PFSK-1 (cell line): ENCODE results near the gene PTPRJ.

ENCODE experiments used
- FOXP2 ChIP-seq: optimal IDR thresholded peaks from 2 replicates; pipeline ENCODE3; 2011; ENCODE audit warnings: borderline replicate concordance, control low read depth, inconsistent platforms; ENCODE audit not compliant: insufficient read depth; ENCODE audit errors: extremely low read length, extremely low read depth
- POLR2AphosphoS5 ChIP-seq: IDR thresholded peaks from 2 replicates; pipeline ENCODE4 v1.6.1; 2012; ENCODE audit warnings: low read depth, mild to moderate bottlenecking, control low read depth, low read length, moderate library complexity
- SIN3A ChIP-seq: IDR thresholded peaks from 2 replicates; pipeline ENCODE4 v1.6.1; 2012; ENCODE audit warnings: mild to moderate bottlenecking, low read length, moderate library complexity, borderline replicate concordance; ENCODE audit not compliant: insufficient read depth
- TAF1 ChIP-seq: IDR thresholded peaks from 2 replicates; pipeline ENCODE4 v1.6.1; 2012; ENCODE audit warnings: low read length, control low read depth, borderline replicate concordance; ENCODE audit not compliant: insufficient read depth
- TF ChIP-seq, protein P1 (sequence below), 2 experiments: IDR thresholded peaks; 2 replicates each; pipeline versions ENCODE4 v1.6.1 to v1.8.0; 2011 to 2012; ENCODE audit warnings: low read depth in 2 of 2, low read length in 2 of 2, control low read depth in 1 of 2, inconsistent platforms in 1 of 2, mild to moderate bottlenecking in 1 of 2, moderate library complexity in 1 of 2; ENCODE audit not compliant: insufficient read depth in 1 of 2

DNA sequence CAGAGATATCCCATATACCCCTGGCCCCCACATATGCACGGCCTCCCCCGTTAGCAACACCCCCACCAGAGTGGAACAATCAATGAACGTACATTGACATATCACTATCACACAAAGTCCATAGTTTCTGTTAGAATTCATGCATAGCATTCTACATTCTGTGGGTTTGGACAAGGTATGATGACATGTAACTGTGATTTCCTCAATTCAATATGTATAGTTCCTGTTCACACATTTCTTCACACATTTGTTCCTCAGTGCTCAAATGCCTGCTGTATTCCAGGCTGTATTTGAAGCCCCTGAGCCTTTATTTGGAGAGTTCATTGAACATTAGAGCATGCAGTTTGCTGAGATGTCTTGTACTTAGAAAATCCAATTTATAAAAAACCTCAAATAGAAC lies 69.9 kb downstream of the PTPRJ start:
- TF ChIP-seq TAF1, result no peak
- TF ChIP-seq POLR2AphosphoS5, result no peak
- TF ChIP-seq, protein P1, sequence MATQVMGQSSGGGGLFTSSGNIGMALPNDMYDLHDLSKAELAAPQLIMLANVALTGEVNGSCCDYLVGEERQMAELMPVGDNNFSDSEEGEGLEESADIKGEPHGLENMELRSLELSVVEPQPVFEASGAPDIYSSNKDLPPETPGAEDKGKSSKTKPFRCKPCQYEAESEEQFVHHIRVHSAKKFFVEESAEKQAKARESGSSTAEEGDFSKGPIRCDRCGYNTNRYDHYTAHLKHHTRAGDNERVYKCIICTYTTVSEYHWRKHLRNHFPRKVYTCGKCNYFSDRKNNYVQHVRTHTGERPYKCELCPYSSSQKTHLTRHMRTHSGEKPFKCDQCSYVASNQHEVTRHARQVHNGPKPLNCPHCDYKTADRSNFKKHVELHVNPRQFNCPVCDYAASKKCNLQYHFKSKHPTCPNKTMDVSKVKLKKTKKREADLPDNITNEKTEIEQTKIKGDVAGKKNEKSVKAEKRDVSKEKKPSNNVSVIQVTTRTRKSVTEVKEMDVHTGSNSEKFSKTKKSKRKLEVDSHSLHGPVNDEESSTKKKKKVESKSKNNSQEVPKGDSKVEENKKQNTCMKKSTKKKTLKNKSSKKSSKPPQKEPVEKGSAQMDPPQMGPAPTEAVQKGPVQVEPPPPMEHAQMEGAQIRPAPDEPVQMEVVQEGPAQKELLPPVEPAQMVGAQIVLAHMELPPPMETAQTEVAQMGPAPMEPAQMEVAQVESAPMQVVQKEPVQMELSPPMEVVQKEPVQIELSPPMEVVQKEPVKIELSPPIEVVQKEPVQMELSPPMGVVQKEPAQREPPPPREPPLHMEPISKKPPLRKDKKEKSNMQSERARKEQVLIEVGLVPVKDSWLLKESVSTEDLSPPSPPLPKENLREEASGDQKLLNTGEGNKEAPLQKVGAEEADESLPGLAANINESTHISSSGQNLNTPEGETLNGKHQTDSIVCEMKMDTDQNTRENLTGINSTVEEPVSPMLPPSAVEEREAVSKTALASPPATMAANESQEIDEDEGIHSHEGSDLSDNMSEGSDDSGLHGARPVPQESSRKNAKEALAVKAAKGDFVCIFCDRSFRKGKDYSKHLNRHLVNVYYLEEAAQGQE (IDR thresholded peaks at IDR 0.05; ENCODE audit: insufficient read depth in 1 of 2, low read depth in 2 of 2, low read length in 2 of 2), result no peak
- TF ChIP-seq SIN3A, result no peak
- TF ChIP-seq FOXP2, result no peak
